HG03280 (cell line): Measurements from ENCODE around the gene SOX18.

Experiments used
- ATAC-seq: cut with Tn5 transposase; IDR thresholded peaks from one replicate; pipeline ENCODE4 v1.9.1; 2021; ENCODE audit warnings: mild to moderate bottlenecking, moderate library complexity; ENCODE audit not compliant: unreplicated experiment

SOX18 gene

DNA sequence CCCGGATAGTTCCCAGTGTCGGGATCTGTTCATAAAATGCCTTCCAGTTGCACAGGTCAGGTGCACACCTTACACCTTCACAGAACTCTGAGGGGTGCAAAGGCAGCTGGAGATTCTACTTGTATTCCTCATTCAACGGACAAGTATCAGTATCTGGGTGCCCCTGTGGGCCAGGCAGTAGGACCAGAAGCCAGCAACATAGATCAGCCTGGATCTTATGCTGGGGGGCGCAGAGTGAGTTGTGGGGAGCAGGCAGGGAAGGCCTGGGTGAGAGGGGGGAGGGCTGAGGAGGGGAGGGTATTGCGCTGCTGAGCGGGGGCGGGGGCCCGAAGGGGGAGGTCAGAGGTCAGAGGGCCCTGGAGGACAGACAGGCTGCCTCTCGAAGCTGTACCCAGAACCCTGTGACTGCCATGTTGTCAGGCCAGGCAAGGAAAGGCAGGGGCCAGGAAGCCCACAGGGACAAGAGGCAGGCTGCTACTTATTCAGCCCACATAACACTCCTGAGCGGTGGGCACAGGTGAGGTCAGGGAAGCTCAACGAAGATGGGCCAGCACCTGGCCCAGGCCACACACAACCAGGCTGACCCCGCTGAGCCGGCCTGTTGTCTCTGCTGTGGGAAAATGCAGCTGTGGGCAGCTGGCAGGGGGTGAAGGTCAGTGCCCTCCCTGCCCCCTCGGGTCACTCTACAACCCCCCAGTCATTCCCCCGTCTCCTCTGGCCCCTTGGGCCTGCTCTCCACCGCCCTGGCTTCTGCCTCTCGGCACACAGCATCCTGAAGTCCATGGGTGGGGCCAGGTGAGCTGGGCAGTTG lies 31.6 kb upstream of the SOX18 start:
- no peak for ATAC-seq

DNA sequence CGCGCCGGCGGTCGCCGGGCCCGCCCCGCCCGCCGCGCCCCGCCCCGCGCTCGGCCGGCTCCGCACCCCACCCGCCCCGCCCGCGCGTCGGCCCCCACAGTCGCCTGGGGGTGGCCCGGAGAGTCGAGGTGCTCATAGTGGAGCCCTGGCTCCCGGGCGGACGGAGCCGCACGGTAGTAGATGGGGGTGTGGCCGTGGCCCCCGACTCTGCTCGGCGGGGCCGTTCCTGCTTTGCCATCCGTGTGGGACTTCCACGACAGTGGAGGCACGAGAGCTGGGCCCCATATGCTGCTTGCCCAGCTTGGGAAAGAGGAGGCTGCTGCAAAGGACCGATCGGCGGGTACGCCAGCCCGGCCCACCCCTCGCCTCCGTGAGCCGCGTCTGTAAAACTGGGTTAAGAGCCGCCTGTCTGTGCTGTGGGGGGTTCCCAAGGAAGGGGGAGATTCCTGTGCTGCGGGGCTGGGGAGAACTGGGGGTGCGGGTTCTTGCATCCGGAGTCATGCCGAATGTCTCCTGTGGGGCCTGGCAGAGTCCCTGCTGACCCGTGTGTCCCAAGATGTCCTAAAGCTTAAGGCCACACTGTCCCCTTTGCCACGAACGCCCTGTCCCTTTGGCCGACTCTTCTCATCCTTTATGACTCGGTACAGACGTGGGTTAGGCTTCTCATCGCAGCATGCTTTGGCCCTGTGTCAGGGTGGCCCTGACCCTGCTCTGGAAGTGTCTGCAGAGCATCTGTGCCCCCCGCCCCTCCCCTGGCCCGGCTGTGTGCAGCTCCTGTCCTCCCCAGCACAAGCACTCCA lies 30.8 kb upstream of the SOX18 start, which contains the start of gene OPRL1:
Gene OPRL1, plus strand, starts transcription at position 70 of the 800 bp plus-strand sequence. CDS start 12,639 bp downstream, outside the sequence.
- no peak for ATAC-seq

DNA sequence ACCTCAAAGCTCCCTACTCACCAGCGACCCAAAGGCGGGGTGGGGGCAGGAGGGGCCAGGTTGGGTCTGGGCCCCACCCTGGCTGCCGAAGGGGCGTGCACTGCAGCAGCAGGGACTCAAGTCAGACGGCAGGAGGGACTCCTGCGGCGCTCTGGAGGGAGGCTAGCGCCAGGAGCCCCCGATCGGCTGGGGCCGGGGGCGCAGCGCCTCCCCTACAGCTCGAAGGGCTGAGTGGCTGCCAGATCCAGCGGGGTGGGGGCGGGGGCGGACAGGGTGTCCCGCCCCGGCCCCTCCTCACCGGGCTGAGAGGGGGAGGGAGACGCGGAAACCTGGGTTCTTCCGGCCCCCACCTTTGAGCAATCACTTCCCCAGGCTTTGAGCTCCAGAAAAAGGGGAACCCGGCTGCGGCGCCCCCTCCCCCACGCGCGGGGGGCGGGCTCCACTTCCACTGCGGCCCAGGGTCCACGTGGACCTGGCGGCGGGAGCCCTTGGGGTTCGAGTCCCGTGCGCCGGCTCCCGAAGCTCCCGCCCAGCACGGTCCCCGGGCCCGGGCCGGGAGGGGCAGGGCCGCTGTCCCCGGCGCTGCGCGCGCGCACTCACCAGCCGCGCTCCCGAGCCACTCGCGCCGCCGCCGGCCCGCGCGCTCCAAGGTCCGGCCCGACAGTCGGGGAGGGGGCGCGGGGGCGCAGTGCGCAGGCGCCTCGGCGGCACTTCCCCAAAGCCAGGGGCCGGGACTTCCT lies 30.0 kb upstream of the SOX18 start, which contains the start of gene RGS19:
Gene RGS19, minus strand, starts transcription at position 246 of the 740 bp plus-strand sequence. CDS start 2,632 bp downstream, outside the sequence.
- ATAC-seq: peak; percentile 56

GRCh38 chr20:64078934-64079272 lies 29.5 kb upstream of the SOX18 start:
- ATAC-seq: no peak

GRCh38 chr20:64077876-64078551 lies 28.6 kb upstream of the SOX18 start:
- no peak for ATAC-seq

GRCh38 chr20:64077541-64077875 lies 28.1 kb upstream of the SOX18 start:
- no peak for ATAC-seq

DNA sequence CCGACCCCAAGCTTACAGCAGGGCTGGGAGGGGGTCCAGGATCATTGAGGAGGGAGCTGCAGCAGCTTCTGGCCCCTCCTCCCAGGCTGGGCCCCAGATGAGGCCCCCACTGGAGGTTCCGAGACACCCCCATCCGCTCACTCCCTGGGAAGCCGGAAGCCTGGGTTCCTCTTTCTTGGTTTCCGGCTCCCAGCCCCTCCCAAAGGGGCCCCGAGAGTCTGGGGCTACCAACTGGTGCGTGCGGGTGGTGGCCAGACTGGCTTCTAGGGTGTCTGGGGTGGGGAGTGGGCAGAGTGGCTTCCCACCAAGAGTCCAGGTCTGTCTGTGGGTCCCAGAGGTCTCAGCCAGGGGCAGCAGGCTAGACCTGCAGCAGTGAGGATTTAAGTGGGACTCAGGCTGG lies 27.7 kb upstream of the SOX18 start:
- ATAC-seq: no peak

GRCh38 chr20:64076061-64076997 lies 26.9 kb upstream of the SOX18 start:
- no peak for ATAC-seq

DNA sequence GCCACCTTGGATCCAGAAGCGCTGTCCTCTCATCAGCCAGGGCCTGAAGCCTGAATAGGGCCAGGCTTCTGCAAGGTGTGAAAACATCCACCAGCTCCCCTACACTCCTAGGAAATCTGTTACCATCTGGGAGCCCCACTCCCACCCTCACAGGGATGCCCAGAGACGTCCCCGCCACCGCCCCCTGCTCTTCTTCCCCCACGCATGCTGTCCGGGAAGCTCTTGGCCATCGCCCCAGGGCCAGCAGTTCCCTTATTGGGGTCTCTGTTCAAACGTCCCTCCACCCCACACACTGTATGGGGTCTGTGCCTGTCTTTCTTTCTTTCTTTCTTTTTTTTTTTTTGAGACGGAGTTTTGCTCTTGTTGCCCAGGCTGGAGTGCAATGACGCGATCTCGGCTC lies 26.1 kb upstream of the SOX18 start:
- no peak for ATAC-seq

DNA sequence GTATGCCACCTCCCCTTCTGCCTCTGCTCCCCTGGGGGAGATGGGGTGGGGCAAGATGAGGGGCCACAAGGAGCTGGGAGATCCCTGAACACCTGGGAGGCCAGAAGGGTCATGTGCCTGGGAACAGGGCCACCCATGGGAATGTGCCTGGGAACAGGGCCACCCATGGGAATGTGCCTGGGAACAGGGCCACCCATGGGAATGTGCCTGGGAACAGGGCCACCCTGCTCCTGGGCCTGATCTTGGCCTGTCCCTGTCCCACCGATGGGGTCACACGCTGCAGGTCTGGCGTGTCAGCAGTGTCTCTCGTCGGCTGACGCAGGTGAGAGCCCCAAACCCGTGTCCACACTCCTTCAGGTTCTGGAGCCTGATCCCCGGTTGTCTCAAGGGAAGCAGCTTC lies 25.5 kb upstream of the SOX18 start:
- no peak for ATAC-seq

DNA sequence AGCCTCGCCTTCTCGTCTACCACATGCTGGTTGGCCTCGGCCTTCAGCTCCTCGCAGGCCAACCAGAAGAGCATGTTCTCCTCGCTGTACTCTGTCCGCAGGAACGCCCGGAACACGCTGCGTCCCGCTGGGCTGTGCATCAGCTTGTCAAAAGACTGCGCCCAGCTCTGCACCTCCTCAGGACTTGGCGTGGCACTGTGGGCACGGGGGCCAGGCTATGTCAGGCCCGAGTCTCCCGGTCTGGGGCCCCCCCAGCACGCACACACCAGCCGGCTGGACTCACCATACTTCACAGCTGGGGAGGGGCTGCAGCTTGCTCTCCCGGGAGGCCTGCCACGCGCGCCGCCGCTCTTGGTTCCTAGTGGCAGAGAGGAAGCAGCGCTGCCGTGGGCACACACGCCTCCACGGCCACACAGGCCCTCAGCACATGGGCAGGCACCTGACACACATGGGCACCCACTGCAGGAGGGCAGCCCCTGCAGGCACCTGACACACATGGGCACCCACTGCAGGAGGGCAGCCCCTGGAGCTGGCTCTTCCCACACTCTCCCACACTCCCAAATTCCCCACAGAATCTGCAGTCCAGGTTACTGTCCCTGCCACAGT lies 24.8 kb upstream of the SOX18 start:
- ATAC-seq: no peak

DNA sequence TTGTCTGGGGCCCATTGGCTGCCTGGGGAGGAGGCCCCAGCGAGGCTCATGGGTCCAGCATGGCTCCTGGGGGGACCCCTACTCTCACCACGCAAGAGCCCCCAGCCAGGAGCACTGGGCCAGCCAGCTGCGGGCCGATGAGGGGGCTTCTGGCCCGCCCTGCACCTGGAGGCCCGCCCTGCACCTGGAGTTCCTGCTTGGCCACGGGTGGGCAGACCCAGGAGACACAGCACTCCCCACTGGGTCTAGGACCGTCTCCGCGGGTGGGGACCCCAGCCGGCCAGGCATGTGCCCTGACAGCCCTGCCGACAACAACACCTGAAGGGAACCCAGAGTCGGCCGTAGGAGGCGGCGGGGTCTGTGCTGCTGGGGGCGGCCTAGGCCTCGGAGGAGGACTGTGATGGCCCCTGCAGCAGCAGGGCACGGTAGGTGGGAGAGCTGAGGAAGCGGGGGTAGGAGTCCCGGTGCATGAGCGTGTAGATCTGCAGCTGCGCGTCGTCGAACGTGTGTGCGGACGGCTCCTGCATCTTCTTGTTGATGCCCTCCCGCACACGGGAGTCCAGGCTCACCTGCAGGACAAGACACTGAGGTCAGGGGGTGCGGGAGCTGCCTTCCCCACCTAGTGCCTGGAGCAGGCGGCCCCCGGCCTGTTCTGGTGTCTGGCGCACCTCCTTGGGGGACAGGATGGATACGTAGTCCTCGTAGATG lies 24.2 kb upstream of the SOX18 start:
- no peak for ATAC-seq

DNA sequence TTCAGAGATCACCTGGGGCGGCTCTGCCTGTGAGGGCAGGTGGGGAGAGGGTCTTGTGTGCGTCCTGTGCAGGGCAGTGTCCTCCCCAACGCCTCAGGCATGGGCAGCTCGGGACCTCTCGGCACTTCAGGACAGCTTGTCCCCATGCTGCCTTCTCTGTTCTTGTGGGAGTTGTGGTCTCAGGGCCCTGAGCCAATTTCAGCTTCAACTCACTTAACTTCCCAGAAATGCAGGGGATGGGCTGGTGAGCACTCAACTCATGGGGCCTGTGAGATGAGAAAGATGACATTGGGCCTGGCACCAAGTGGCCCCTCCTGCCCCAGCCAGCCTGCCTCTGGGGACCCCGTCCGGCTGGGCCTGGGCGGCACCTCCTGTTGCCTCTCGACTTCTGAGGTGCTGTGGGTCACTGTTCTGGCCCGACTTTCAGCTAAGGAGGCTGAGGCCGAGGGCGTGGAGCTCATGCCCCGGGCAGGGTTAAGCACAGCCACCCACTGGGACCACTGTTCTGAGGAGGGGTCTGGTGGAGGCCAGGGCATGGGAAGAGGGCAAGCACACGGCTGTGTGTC lies 23.1 kb upstream of the SOX18 start:
- ATAC-seq: no peak

GRCh38 chr20:64071341-64072332 lies 22.2 kb upstream of the SOX18 start:
- no peak for ATAC-seq

- no peak for ATAC-seq
Observed at GRCh38 chr20:64070244-64070993, 21.0 kb upstream of the SOX18 start.

- no peak for ATAC-seq
Observed at GRCh38 chr20:64069614-64070243, 20.3 kb upstream of the SOX18 start.
